ENCODE results near the gene MYH9. TPM values are rescaled to one million over a fixed set of nuclear protein-coding genes. Genes with fewer than 3 reads are reported as not detected.

MYH9 gene
- total RNA-seq, 2 donors from 2014 or later = 521 to 691 TPM

DNA sequence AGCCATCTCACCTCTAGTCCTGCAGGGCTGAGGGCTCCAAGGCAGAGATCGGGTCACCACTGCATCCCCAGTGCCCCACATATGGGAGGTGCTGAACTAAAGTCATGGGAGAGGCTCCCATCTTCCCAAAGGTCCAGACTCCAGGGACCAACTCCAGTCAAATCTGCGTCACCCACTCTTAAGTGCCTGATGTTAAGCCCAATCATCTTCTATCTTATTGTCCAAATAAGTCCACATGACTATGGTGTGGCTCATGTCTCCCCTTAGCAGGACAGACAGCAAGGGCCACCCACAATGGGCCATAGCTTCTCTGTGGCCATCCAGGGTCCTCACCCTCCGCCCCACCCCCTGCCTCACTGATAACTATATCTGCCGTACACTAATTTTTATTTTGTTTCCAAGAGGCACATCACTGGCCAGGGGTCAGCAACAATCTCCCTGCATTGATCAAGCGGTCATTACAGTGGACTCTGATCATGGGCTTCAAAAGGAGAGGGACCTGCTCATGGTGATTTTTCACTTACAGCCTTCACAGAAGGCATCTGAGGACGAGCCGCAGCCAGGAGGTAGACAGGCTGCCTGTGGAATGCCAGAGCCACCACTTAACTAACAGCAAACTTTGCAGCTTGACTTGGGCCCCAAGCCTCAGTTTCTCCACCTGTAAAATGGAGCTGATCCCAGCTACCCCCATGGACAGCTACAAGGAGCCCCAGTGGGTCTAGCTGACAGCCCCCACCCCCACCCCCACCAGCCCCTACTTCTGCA, 23.3 kb downstream of the MYH9 start:
- Mint-ChIP-seq H3K27ac (peak overlapping the region; percentile 77 to 91), H3K36me3 (peaks cover 5 to 28% of the 10 kb centered on the region in 2 donors)
- ATAC-seq = no peak

DNA sequence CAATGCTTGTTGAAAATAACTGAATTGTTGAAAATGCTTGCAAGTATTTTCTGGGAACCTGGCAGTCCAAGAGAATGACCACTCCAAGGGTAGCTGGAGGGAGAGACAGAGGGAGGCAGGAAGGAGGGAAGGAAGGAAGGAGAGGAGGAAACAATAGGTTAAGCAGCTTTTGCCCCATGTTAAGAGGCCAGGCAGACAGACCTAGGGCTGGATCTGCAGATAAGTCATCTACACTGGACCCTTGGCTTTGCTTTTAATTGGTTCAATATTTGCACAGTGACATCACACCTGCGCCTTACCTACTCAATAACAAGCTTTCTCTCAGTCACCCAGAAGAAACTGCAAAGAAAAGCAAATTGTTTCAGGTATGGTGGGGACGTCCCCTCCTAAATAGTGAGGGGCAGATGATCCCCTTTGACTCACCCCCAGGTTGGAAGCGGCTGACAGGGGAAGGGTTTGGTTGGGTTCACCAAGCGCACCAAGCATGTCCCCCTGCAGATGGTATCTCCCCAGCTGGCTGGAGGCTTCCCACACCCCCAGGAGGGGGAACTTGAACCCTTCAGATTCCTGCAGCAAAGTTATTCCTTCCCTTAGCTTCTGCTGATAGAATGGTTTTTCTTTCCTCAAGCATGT, 24.3 kb downstream of the MYH9 start:
- H3K36me3 Mint-ChIP-seq = peaks cover 9 to 26% of the 10 kb centered on the region in 2 donors
- peak overlapping the region; percentile 77 to 92 for H3K27ac Mint-ChIP-seq
- H3K9me3 Mint-ChIP-seq = no peaks in the 10 kb centered on the region
- no peak for DNase-seq (ENCODE audit: low spot score in 2 of 2)
- no peak for ATAC-seq

More for the DNA sequence above, 23.3 kb downstream of the MYH9 start:
- DNase-seq (ENCODE audit: low spot score in 2 of 2) = no peak
- H3K9me3 Mint-ChIP-seq = no peaks in the 10 kb centered on the region

DNA sequence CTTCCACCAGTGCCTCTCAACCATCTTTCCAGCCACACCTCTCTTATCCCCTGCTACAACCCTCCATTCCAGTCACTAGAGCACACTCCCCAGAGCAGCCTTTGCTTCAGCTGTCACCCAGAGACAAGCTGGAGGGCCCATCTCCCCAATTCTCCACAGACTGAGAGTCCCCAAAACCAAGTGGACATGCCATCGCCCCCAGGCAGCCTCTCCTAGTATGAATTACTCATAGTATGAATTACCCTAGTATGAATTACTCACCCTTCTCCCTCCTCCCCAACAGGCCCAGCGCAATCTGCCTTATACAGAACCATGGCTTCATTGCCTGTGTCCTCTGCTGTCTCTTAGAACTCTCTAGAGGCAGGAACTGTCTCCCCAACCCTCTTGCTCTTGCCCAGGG, 24.8 kb downstream of the MYH9 start:
- no peaks in the 10 kb centered on the region for H3K9me3 Mint-ChIP-seq
- H3K27ac Mint-ChIP-seq = peak overlapping the region; percentile 77 to 92
- ATAC-seq (peak; percentile 46 to 57), DNase-seq (ENCODE audit: low spot score in 2 of 2) (no peak)
- peaks cover 9 to 25% of the 10 kb centered on the region in 2 donors for H3K36me3 Mint-ChIP-seq

DNA sequence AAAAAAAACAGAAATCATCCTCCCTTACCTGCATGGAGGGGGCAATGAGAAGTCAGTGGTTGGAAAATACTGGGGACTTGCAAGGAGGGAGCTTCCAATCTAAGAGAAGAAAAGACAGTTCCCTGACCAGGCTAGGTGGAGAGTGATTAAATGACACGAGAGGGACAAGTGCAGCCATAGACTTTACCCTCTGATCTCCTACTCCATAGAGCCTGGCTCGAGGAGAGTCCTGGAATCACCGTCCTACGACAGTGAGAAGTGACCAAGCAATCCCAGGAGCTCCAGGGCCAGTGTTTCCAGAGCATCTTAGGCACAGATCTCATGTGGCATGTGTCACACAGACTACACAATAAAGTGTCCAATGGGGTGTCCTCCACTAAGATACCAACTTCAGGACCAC, 25.7 kb downstream of the MYH9 start:
- Mint-ChIP-seq H3K9me3 (no peaks in the 10 kb centered on the region), H3K27ac (peak overlapping the region; percentile 63 to 77), H3K36me3 (peaks cover 9 to 27% of the 10 kb centered on the region in 2 donors)
- DNase-seq (ENCODE audit: low spot score in 2 of 2) (no peak), ATAC-seq (no peak)

DNA sequence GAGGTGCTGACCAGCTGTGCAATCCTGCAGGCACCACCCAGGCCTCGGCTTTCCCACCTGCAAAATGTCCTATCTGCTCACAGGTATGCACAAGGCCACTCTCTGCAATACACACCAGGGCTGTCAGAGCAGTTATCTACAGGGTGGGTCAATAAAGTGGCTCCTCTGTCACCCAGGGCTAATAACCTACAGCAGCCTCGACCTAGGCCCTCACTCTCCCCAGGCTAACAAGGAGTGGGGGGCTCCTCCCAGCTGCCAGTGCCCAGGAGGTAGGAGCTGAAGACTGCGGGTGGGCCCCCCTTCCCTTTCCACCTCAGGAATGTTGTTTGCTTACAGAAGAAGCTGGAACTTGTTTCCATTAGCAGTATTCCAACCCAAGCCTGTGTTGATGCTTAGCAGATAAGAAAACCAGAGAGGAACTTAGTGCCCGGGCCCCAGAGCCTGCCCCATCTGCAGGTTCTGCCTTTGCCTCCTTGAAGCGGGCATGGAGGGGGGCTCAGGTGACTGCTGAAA, 26.8 kb downstream of the MYH9 start:
- Mint-ChIP-seq H3K36me3 (peaks cover 9 to 32% of the 10 kb centered on the region in 2 donors), H3K9me3 (no peaks in the 10 kb centered on the region), H3K27ac (peak overlapping the region; percentile 77 to 94)
- DNase-seq (ENCODE audit: low spot score in 2 of 2) (no peak), ATAC-seq (no peak)

DNA sequence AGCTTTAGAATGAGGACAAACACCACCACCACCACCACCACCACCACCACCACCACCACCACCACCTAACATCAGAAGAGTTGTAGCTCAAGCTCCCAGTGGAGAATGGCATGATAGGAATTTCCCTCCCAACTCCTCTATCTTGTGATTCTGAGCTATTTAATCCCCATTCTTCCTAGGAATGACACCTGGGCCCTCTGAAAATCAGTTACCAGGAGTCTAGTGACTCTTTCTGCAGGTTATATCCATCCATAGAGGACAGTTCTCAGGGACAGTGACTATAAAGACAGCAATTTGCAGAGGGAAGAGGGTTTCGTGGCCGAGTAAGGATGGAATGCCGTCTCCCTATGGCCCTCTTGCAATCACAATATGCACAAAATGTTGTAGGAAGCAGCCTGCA, 27.8 kb downstream of the MYH9 start:
- ATAC-seq (no peak), DNase-seq (ENCODE audit: low spot score in 2 of 2) (no peak)
- Mint-ChIP-seq H3K36me3 (peaks cover 9 to 38% of the 10 kb centered on the region in 2 donors), H3K9me3 (no peaks in the 10 kb centered on the region), H3K27ac (peak overlapping the region; percentile 53 to 83)

DNA sequence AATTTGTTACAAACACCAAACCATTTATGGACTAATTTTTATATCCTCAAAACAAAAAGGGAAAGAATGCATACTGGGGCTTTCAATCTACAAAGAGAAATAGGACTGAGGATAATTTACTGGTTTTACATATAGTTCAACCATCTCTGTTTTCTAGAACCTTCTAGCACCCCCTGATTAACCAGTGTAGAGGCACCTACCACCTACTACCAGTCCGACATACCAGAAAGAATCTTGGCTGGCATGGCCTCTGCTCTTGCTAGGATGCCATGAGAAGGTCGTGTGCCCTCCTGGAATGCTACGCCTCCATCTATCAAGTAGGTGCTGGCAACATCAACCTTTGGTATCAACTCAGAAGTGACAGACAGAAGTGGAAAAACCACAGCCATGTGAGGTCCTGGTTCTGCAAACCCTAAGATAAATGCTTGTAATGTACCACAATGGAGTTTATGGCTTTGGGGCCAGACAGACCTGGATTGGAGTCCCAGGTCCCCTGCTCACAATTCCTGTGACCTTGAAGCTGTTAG, 28.2 kb downstream of the MYH9 start:
- H3K9me3 Mint-ChIP-seq = no peaks in the 10 kb centered on the region
- no peak for DNase-seq (ENCODE audit: low spot score in 2 of 2)
- peak overlapping the region in 1 of 2 donors; percentile 83 for H3K27ac Mint-ChIP-seq
- peaks cover 7 to 40% of the 10 kb centered on the region in 2 donors for H3K36me3 Mint-ChIP-seq
- no peak for ATAC-seq

DNA sequence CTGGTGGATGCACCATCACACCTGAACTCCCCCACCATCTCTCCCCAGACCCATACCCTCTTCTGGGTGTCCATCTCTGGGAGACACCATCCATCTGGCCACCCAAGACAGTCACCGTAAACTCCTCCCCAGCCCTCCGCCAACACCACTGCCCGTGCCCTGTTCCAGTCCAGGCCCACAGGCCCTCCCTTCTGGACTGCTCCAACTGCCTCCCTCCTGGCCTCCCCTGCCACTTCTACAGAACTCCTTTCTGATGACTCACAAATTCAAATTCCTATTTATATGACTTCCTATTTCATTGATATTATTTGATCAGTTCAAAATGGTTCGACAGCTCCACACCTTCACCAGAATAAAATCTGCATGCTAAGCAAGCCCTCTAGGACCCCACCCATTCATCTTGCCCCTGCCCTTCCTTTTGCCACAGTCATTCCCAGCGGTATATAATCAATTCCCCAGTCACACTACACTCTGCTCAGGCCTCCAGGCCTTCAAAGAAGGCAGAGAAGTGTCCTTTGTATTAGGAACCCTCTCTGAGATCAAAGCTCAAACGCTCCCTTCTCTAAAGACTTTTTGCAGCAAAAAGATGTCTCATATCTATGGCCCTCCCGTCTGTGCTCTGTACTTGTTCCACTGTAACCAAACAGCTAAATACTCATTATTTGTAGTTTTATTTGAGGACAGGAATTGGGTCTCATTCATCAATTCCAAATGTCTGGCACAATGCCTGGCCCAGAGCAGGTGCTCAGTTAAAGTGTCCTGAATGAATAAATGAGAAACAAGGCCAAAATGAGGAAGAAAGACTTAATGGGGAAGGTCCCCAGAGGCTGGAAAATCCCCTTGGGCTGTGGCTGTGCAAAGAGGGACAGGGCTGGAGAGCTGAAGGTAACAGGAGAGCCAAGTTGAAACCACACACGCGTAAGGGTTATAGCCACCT, 29.0 kb downstream of the MYH9 start:
- peak in 1 of 2 donors; percentile 52 for ATAC-seq
- H3K9me3 Mint-ChIP-seq = no peaks in the 10 kb centered on the region
- DNase-seq (ENCODE audit: low spot score in 2 of 2) = no peak
- peak overlapping the region; percentile 83 for H3K27ac Mint-ChIP-seq
- peaks cover 4 to 33% of the 10 kb centered on the region in 2 donors for H3K36me3 Mint-ChIP-seq

DNA sequence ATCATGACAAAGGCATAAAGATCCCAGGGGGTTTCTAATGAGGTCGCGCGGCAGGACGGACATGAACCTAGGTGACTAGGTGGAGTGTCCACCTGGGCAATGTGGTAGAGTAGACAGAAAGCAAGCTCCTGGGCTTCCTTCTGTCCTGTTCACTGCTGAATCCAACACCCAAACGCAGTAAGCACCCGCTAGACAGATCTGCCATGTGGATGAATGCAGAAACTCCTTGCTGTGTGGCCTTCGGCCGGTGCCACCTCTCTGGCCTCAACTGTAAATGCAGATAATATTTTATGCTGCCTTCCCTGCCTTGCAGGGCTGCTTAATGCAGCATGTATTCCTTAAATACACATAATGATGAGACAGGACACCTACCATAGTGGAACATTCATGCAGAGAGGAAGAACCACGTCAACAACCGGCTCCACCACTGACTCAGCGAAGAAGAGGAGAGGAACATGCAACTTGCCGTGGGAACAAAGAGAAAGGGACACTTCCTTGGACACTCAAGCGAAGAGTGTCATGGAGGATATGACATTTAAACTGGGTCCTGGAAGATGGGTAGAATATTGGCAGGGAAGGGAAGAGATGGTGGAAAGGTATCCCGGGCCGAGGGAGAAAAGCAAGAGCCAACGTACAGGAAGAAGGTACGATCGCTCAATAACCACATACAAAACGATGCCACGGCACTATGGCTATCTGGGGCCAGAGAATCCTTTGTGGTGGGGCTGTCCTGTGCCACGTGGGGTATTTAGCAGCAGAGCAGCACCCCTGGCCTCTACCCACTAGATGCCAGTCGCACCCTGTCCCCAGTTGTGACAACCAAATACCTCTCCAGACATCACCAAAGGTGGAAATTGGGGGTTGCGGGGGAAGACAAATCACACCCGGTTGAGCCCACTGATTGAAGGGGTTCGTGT, 30.8 kb downstream of the MYH9 start:
- no peak for DNase-seq (ENCODE audit: low spot score in 2 of 2)
- H3K9me3 Mint-ChIP-seq = no peaks in the 10 kb centered on the region
- peak; percentile 37 to 38 for ATAC-seq
- H3K27ac Mint-ChIP-seq = peak overlapping the region; percentile 83
- H3K36me3 Mint-ChIP-seq = peaks cover 4 to 27% of the 10 kb centered on the region in 2 donors

DNA sequence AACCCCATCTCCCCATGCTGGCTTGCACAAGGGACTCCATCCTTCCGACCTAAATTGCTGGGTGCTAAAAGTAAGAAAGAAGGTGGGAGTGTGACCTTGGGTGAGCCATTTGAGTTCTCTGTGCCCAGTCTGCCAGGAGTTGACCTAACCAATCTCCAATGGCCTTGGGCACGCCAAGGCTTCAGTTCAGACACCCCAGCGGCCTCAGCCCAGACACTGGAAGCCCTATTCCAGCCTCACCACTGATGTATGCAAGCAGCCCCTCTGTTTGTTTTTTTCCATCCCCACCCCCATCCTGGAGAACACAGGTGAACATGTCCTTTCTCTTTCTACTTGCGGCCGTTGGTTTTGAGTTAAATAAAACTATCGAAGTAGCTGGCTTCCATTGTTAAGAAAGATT, 31.9 kb downstream of the MYH9 start:
- no peaks in the 10 kb centered on the region for H3K9me3 Mint-ChIP-seq
- H3K36me3 Mint-ChIP-seq = peaks cover 4 to 32% of the 10 kb centered on the region in 2 donors
- ATAC-seq (no peak), DNase-seq (ENCODE audit: low spot score in 2 of 2) (no peak)
- peak overlapping the region; percentile 83 to 87 for H3K27ac Mint-ChIP-seq

DNA sequence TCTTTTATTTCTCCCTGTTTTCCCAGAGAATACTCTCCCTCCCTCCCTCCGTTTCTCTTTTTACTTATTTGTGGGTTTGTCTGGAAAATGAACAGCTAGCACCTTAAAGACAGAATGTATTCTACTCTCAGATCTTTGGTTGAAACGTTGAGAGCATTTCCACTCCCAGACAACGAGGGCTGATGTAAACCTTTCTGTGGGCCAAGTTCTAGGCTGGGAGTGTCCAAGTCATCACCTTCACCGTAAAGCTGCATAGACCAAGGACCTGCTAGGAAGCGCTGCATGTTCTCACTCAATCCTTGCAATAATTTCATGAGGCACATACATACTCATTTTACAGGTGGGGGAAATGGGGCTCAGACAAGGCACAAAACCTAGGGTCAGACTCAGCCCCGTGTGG, 32.4 kb downstream of the MYH9 start:
- Mint-ChIP-seq H3K27ac (peak overlapping the region; percentile 83 to 87), H3K9me3 (no peaks in the 10 kb centered on the region), H3K36me3 (peaks cover 4 to 37% of the 10 kb centered on the region in 2 donors)
- no peak for DNase-seq (ENCODE audit: low spot score in 2 of 2)
- ATAC-seq = no peak

DNA sequence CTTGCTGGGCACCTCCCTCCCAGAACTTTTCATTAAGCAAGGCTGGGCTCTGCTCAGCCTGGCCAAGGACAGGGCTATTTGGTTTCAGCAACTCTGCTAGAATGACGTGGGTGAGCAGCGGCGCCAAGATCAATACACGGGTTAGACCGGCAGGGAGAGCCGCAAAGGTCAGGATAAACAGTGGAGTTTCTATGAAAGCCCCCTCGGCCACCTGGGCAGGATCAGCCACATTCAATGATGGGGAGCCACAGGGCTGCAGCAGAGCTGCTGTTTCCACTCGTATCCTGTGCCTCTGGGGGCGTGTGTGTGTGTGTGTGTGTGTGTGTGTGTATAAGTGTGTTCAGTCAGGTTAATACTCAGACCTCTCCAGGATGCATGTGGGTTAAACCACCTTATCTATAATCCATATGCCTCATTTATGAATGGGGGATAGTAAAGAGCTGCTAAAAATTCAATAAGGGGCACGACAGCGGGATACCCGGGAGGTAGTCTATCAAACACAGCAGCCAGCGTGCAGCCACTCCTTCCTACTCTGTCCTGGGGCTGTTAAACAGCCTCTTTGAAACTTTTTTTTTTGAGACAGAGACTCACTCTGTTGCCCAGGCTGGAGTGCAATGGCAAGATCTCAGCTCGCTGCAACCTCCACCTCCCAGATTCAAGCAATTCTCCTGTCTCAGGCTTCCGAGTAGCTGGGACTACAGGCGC, 34.8 kb downstream of the MYH9 start:
- H3K36me3 Mint-ChIP-seq = peaks cover 0 to 41% of the 10 kb centered on the region in 2 donors
- ATAC-seq = peak; percentile 33 to 50
- no peak for DNase-seq (ENCODE audit: low spot score in 2 of 2)
- no peaks in the 10 kb centered on the region for H3K9me3 Mint-ChIP-seq
- peak overlapping the region; percentile 87 to 92 for H3K27ac Mint-ChIP-seq

DNA sequence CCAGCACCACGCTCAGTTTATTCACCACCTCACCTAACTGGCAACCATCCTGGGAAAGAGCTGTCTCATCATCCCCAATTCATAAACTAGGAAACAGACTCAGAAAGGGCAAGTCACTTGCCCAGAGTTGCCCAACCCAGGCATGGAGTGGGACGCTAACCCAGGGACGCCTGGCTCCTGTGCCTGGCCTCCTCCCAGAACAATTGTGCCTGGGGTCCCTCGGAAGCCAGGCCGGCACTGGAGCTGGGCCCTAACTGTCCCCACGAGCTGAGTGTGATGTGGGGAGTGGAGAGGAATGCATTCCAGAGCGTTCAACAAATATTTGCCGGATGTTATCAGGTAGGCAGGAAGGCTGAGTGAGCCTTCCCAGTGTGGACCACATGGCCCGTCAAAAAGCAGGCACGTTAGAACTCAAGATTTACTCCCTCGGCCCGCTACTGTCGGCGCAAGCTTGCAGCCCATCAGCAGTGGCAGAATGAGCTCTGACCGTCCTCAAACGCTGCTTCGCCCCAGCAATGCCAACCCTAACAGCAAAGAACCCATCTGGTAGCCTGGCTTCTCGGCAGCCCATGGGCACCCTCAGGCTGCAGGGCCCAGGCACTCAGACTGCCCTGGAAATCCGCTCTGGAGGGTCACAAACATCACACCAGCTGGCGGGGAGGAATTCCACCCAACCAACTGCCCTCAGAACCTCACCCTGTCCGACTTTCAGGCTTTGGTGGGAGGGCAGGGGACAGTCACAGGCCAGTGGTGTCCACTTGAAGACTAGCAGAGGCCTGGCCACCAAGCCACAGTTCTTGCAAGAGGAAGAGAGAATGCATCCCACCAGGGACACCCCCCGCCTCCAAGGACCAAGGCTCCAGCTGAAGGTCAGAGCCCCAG, 35.6 kb downstream of the MYH9 start:
- Mint-ChIP-seq H3K36me3 (peaks cover 6 to 47% of the 10 kb centered on the region in 2 donors), H3K9me3 (no peaks in the 10 kb centered on the region), H3K27ac (peak overlapping the region; percentile 87 to 97)
- DNase-seq (ENCODE audit: low spot score in 2 of 2) = no peak
- ATAC-seq = peak in 1 of 2 donors; percentile 5

Measured in activated naive CD4-positive, alpha-beta T cell treated with anti-CD3 and anti-CD28 coated beads, Interleukin-2, amount 50 U/mL, for 72 hours (primary cell).